ENCODE results near the gene KCNC4.

DNA sequence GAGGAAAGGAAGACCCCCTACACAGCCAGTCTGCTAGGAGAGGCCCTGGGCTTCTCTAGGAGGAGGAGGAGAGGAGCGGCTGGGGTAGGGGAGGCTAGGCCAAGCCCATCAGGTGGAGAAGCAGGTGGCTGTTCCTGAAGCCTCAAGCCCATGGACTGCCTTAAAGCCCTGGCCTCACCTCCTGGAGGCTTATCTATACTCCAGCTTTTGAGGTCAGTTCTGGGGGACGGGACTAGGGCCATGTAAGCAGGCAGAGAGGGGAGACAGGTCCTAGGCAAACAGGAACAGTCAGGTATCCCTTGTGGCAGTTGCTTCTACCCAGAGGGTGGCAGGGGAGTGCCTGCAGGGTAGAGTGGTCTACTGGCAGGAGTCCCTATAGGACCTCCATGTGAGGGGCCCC is 40.6 kb downstream of the KCNC4 start:
- no peak for TF ChIP-seq MAFK (IDR thresholded peaks at IDR 0.05; ENCODE audit: low read depth, low read length)
- TF ChIP-seq FOS (IDR thresholded peaks at IDR 0.05; ENCODE audit: low read depth, low read length) = no peak
- no peak for TF ChIP-seq CEBPB (IDR thresholded peaks at IDR 0.05; ENCODE audit: low read depth, low read length)
- no peak for TF ChIP-seq POLR2A (IDR thresholded peaks at IDR 0.05; ENCODE audit: low read depth, low read length)
- TF ChIP-seq, protein P1, sequence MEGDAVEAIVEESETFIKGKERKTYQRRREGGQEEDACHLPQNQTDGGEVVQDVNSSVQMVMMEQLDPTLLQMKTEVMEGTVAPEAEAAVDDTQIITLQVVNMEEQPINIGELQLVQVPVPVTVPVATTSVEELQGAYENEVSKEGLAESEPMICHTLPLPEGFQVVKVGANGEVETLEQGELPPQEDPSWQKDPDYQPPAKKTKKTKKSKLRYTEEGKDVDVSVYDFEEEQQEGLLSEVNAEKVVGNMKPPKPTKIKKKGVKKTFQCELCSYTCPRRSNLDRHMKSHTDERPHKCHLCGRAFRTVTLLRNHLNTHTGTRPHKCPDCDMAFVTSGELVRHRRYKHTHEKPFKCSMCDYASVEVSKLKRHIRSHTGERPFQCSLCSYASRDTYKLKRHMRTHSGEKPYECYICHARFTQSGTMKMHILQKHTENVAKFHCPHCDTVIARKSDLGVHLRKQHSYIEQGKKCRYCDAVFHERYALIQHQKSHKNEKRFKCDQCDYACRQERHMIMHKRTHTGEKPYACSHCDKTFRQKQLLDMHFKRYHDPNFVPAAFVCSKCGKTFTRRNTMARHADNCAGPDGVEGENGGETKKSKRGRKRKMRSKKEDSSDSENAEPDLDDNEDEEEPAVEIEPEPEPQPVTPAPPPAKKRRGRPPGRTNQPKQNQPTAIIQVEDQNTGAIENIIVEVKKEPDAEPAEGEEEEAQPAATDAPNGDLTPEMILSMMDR (conservative IDR thresholded peaks at IDR 0.05; ENCODE audit: low read depth, low read length) = no peak
- TF ChIP-seq CHD1 (IDR thresholded peaks at IDR 0.05; ENCODE audit: low read depth, low read length) = no peak
- TF ChIP-seq BHLHE40 (IDR thresholded peaks at IDR 0.05; ENCODE audit: low read depth, low read length) = no peak
- TF ChIP-seq, protein P2, sequence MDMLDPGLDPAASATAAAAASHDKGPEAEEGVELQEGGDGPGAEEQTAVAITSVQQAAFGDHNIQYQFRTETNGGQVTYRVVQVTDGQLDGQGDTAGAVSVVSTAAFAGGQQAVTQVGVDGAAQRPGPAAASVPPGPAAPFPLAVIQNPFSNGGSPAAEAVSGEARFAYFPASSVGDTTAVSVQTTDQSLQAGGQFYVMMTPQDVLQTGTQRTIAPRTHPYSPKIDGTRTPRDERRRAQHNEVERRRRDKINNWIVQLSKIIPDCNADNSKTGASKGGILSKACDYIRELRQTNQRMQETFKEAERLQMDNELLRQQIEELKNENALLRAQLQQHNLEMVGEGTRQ (IDR thresholded peaks at IDR 0.05; ENCODE audit: low read depth, low read length) = no peak
- TF ChIP-seq SMC3 (IDR thresholded peaks at IDR 0.05; ENCODE audit: low read depth, low read length) = no peak
- no peak for TF ChIP-seq MAZ (IDR thresholded peaks at IDR 0.05; ENCODE audit: borderline replicate concordance, low read depth, low read length)
- TF ChIP-seq RFX5 (IDR thresholded peaks at IDR 0.05; ENCODE audit: low read depth, low read length) = no peak
- no peak for TF ChIP-seq RCOR1 (IDR thresholded peaks at IDR 0.05; ENCODE audit: insufficient replicate concordance, low read length)
- no peak for TF ChIP-seq RAD21 (IDR thresholded peaks at IDR 0.05; ENCODE audit: low read length)
